Posterior vena cava (tissue), 2 donors: ENCODE measurements around the gene HOXC12. TPM values are rescaled to one million over a fixed set of nuclear protein-coding genes. Genes with fewer than 3 reads are reported as not detected.

Experiments used
- DNase-seq: peaks from one replicate; pipeline ENCODE4 v3.0.0-alpha.2; 2020; ENCODE audit warnings: low spot score
- intact Hi-C, 2 donors: fragments of 100-400 bp; cut with DNase I; formaldehyde crosslinking; loops; one replicate each; pipeline versions ENCODE4 v1.14.1 to v1.14.2; 2022 to 2023
- total RNA-seq, 2 donors: library from RNA; stranded (reverse); fragmentation: NEBNext Ultra II Directional; extraction: Animal tissue kit (Norgen Biotek cat#: 25700); gene quantifications; one replicate each; pipeline ENCODE4 v1.2.1, GENCODE V29; 2021
- donor health status: DM: yes; HTN: yes; CAD: no.
- donor health status: DM: yes; HTN: yes; CAD: no.

The HOXC12 gene
- total RNA-seq, 2 donors from 2014 or later: 1.1 TPM; not detected in 1

DNA sequence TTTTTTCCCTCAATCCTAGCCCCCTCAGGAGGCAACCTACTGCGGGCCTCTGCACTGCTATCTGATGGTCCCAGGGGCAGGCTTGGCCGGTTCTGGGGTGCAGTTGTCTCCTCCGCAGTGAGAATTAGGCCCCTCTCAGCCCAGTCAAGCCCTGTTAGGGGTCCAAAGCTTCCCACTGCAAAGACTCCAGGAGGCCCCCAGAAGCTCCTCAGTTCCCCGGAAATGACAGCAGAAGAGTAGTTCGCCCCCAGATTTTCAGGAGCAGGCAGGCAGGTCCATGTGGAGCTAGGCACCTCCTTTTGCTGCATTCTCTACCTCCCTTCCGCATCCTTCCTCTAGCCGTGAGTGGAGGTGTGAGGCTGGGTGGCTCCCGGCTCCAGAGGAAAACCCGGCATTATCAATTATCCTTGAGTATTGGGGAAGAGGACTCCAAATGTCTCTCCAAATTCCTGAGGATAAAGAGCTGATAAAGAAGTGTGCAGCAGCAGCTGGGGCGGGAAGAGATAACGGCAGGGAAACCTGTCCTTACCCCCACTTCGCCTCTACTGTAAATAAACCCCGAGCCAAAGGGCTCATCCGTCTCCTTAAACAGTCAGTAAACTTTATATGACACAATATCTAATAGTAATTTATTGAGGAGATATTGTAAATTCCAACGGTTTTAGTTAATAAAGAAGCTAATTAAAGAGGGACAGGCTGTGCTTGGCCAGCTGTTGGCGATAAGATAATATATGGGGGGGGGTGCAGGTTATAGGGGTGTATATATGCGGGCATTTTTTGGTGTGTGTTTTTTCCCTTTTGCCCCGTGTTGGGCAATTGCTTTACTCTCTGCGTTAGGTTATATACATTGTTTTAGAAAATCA, 641 bp upstream of the HOXC12 start:
- intact Hi-C loops: no loop called here
- no peak for DNase-seq

DNA sequence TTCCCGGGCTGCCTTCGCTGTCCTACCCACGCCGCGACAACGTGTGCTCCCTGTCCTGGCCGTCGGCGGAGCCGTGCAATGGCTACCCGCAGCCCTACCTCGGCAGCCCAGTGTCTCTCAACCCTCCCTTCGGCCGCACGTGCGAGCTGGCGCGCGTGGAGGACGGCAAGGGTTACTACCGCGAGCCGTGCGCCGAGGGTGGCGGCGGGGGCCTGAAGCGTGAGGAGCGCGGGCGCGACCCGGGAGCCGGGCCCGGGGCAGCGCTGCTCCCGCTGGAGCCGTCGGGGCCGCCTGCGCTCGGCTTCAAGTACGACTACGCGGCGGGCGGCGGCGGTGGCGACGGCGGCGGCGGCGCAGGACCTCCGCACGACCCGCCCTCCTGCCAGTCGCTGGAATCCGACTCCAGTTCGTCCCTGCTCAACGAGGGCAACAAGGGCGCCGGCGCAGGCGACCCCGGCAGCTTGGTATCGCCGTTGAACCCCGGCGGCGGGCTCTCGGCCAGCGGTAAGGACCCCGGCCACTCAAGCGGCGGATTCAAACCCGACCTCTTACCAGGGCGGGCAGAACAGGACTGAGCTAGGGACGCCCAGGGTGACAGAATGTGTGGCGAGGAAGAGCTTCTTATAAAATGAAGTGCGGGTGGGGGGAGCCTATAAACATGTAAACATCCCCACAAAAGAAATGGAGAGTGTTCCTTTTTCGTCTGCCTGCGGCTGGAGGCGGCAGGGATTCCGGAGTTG, 503 bp downstream of the HOXC12 start:
- intact Hi-C loops: no loop called here
- DNase-seq: peak; percentile 72

DNA sequence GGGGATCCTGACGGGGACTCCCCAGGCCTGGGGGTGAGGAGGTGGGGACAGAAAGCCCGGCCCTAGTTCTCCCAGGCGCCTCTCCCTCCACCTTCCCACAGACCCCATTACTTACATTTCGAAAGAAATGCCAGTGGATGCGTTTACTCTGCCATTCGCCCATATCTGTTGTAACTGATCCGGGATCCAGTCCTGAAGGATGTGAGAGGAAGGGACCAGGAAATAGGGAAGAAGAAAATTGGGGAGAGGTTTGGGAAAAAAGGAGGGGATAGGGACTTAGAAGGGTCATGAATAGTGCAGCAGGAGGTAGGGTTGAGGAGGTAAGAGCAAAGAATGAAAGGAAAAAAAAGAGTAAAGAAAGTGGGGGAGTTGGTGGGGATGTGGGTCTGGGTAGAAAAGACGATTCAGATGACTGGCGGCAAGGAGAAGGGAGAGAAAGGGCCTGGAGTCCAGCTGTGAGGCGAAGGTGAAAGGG, 1.1 kb downstream of the HOXC12 start:
- no peak for DNase-seq

DNA sequence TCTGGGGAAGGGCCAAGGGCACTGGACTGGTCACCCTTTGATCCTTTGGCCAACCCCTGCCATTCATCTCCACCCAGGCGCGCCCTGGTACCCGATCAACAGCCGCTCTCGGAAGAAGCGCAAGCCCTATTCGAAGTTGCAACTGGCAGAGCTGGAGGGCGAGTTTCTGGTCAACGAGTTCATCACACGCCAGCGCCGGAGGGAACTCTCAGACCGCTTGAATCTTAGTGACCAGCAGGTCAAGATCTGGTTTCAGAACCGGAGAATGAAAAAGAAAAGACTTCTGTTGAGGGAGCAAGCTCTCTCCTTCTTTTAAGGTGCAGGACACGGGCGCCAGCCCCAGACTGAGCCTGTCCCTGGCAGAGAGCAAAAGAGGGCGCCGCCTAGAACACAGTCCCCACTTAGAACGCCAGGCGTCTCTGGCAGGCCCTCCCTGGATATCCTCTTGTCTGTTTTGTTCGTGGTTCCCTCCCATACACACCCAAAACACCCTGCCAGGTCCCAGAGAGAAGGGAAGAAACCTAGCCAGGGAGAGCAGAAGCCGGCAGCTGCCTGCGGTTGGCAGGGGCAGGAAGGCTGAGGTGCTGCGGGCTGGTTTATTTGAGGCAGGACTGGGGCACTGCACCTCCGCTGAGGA, 1.7 kb downstream of the HOXC12 start:
- intact Hi-C loops: no loop called here
- DNase-seq: peak; percentile 59

More for the DNA sequence above, 1.1 kb downstream of the HOXC12 start:
- intact Hi-C loops: no loop called here

DNA sequence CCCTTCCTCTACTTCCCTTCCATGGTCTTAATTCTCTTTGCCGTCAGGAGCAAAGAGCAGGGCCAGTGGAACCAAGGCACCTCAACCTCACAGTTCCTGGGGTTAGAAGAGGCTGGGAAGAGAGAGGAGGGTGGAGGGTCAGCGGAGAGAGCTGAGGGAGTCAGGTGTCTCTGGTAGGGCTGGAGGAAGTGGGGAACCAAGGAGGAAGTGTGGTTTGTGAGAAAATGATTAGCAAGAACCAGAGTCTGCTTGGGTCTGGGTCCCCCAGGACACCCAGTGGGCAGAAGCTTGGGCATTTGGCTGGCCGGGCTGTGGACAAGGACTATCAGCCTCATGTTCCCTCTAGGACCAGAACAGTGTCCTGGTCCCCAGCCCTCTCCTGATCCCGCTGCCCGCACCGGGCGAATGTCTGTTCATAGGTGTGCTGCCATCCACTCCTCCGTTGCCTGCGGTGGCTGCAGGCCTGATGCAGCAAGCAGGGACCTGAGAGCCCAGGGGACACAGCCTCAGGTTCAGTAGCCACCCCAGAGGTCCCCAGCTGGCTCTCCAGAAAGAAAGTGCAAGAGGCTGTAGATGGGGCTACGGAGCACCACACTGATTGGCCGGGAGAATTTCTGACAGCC, 2.3 kb downstream of the HOXC12 start:
- peak; percentile 53 for DNase-seq
- intact Hi-C loops: no loop called here

DNA sequence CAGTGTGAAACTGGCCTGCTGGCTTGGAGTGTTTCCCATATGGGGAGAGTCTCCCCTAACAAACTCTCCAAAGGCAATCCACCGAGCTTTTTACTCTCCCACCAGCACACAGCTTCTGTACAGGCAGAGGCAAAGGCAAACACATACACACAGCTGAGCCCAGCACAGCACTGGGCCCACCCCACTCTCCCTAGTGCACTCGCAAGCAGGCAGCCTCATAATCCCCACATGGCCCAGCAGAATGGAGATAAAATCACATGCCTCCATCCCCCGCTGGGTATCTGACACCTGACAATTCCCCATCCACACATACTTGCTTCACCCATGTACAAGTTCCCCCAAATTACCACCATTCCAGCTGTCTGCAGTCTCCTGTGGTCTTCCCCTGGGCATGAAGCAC, 3.4 kb downstream of the HOXC12 start:
- no peak for DNase-seq
- intact Hi-C loops: no loop called here

DNA sequence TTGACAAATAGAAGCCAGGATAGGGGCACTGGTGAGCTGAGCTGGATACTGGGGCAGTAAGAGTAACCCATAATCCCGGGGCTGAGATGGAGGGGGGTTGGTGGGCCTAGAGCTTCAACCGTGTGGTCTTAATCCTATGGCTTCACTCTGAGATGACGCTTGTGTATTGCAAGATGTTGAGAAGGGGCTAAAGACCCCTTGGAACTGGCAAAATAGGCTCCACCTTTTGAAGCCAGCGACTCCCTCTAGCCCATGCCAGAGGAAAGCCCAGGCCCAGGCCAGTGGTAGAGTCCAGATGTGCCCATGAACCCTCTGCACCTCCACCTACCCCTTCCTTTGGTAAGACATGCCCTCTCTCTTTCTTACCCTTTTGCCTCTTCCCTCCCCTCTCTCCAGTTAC, 4.6 kb downstream of the HOXC12 start:
- intact Hi-C loops: no loop called here
- no peak for DNase-seq

DNA sequence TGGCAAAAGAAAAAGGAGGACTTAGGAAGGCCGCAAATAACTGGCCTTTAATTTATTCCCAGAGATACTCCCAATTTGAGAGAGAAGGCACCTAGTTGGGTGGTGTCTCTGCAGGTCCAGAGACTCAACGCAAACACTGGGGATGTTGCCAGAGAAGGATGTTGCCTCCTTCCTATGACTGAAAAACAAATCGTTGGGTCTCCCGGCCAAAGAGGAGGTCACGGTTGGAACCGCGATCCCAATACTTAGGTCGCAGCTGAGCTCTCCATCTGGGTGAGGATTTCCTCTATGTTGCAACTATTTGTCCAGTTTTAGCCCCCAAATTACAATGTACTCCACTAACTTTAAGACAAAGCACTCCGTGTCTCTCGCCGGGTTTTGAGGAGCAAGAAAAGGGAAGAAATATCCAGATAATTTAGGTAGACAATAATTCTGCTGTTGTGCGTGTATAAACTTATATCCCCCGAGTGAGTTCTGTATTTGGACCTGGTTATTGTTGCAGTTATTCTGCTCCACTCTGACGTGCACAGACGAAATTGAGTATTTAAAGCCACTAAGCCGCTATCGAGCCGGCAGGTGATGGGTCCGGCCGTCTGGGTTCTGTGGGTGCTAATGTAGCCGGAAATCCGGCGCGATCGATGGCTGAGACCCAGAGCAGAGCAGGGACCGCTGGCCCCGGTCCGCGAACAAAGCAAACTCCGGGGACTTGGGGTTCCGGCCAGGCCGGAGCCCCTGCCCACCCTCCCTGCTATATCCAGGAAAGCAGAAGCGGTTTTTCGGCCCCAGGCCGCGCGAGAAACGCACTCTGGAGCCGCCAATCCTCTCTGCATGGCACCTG, 5.7 kb downstream of the HOXC12 start:
- intact Hi-C loops: no loop called here
- DNase-seq: peak; percentile 56

DNA sequence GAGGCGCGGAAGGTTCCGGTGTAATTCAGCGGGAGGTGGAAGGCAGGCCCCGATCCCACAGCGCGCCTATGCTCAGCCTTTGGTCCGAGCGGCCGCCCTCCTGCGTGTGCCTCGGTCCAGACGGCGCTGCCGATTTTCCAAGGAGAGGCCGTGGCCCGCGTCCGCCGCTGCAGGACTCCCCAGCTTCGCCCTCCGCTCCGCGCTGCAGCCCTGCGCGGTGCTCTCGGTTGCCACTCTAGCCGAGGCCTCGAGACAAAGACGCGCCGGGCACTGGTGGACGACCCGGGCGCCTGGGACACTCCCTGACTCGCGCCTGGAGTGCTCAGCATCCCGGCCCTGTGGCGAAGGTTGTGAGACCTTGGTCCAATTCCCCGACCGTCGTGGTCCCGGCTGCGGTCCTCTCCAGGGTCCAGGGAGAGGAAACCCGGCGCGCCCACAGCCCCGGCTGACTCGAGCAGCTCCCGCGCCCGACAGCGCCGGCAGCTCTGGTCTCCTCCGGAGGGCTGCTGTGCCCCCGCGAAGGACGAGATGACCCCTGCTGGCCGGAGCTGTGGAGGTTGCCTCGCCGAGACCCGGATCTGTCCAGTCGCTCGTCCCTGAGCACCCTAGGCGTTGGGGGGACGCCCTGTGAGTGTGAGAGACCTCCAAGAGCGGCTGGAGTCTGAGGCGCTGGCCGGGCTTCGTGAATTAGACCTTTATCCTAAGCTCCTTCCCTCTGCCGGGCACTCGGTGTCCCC, 6.5 kb downstream of the HOXC12 start:
- intact Hi-C loops: no loop called here
- DNase-seq: peak; percentile 80

DNA sequence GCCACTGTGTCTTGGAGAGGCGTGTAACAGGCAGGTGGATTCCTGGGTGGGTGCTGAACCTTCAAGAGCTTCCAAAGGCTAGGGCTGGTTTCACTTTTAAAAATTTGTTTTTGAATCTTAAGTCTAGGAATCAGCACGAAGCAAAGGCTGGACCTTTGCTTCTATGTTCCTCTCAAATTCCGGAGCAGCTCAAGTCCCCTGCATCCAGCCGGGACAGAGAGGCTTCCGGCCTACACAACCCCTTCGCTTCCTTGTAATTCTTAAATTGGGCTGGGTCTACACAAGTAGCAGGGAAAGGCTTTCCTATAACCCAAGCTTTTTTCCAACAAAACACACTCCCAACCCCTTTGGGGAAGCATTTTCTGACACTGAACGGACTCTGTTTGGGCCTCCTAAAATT, 8.3 kb downstream of the HOXC12 start:
- intact Hi-C loops: no loop called here
- DNase-seq: no peak

DNA sequence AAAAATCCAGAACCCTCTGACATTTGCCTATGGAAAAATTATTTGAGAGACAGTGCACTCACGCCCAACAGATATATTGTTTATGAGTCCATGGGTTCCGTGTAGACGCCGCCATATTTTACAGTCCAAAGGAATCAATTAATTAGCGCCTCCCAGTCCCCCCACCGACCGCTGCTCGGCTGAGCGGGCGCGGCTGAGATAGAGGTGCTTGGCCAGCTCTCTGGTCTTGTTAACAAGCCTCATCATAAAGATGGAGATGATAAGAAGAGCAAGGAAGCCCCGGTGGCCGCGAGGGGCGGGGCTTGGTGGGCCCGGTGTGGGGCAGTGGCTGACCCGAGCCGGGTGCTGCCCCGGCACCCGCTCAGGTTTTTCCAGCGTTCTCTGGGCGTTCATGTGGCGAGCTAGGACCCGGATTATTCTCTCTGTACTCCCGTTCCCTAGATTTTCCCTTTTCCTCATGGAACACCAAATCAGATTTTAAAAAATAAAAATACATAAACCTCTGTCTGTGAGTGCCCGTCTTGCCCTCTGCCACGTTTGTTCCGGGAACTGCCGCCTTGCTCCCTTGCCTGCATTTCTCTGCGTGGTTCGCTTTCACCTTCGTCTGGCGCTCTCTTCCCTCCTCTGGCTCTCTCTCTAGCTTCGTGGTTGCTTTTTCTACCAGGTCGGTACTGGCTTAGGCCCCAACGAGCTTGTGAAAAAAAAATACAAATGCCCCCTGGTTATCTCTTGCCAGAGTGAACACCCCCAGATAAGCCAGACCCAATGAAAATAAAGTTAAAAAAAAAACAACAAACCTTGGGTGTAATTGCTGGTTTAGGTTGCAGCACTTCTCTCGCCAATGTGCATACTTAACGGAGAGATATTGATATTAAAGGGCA, 9.0 kb downstream of the HOXC12 start:
- intact Hi-C loops: no loop called here
- DNase-seq: peak; percentile 62

DNA sequence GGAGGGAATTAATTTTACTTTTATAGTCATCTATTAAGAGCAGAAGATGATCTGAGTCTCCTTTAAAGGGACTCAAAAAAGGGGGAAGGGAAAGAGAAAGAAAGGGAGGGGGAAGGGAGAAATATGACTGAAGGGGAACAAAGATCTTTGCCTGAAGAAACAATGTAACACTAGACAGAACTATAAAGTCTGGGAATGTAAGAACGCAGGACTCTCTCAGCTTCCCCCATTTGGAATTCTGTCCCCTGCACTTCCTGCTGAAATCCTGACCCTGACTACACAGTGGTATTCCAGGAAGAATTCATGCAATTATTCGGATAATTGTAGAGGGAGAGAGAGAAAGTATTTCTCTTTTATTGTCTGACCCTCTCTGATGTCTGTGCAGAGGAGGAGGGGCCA, 9.6 kb downstream of the HOXC12 start:
- no peak for DNase-seq

DNA sequence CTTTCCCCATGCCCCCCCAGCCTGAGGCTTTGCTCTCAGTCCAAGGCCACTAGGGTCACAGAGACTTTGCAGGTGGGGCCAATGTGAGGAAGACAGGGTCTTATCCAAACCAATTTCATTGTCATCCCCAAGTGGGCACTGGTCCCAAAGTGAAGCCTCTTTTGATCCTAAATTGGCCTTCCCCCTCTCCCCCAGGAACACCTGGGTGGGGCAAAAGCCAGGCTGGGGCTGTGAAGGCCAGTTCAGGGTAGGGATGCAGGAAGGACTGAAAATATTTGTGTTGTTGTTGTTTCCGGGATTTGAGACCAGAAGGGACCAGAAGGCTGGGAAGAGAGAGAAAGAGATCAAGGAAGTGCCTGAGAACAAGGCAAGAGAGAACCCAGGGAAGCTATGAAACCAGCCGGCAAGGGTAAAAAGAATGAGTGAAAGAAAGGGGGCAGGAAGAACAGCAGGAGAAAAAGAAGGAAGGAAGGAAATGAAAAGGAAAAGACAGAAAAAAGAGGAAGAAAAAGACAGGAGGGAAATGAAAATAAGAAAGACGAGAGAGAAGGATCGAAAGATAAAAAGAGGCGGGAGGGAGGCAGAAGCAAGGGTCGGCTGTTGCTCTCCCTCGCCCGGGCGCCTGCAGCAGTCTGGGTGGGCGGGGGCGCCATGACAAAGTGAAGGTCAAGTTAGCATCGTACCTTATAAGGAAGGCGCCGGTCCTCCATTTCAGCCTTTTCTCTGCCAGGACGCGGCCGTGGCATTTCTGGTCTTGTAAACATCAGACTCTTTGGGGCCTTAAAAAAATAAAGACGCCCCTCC, 10.8 kb downstream of the HOXC12 start:
- DNase-seq: peak; percentile 87
- intact Hi-C loops: no loop called here

More for the DNA sequence above, 9.6 kb downstream of the HOXC12 start:
- intact Hi-C loops: no loop called here

DNA sequence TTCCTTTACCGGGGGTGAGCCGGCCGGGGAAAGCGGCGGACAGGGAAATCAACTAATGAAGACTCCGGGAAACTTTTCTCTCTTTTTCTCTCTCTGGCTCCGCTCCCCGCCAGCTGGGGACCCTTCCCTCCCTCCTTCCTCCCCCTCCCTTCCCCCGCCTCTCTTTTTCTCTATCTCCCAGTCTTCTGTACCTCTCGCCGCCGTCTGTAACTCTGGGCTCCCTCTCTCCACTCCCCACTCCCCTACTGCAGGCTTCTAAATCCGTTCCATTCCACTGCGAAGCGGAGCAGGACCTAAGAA, 11.3 kb downstream of the HOXC12 start:
- DNase-seq: no peak
- intact Hi-C loops: no loop called here

DNA sequence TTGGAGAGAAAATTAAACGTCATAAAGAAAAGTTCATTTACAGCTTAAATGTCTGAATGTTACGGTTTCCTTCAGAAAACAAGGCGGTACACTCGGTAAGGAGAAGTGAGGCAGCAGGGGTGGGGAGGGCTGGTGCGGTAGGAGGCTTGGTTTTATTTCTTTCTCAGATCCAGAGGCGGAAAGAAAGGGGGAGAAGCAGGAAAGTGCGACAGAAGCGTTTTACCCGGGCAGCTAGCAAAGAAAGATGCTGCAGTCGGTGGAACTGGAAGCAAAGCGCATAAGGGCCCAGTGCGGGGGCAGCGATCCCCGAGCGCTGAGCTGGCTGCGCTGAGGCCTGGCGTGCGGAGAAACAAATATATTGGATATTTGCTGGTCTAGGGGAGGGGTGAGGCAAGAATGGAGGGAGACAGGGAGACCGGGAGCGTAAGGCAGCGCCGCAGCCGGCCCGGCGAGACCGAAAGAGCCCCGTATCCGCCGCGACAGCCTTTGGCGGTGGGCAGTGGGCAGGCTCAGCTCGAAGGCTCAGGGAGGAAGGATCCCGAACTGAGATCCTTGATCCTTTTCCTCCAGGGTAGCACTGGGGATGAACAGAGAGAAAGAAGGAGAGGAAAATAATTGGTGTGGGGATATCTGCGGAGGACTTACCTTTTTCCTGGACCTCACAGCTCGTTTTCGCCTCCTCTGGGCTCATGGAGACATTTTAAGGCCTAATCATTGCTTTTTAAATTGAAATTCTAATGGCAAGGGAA, 11.9 kb downstream of the HOXC12 start:
- intact Hi-C loops: no loop called here
- peak; percentile 36 for DNase-seq

DNA sequence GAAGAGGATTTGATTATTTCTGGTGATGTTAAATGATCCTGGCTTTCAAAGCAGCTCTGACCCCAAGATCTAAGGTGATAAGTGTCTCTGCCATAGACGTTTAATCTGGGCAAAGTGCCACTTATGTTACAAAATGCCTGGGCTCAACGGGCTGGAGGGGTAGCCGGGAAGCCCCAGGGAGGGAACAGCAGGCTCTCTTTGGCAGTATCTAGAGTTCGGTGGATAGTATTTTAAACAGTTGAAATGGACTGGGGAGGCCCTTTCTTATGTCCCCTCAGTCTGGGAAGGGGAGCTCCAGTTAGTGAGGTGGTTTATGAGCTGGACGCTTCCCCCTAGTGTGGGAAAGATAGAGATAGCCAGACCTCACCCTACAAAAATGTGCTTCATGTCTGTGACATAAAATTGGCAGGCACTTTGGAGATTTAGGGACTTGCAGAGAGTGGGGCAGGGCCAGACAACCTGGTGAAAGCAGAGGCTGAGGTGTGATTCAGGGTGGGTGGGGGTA, 12.8 kb downstream of the HOXC12 start:
- DNase-seq: peak; percentile 29
- intact Hi-C loops: no loop called here
